ENCODE results near the gene KANK4.
"Not testable (repeated sequence)": the region's sequence is repeated elsewhere in the genome, so short reads cannot be mapped to it uniquely, and the experiment has no call there.

Gene KANK4

GRCh38 chr1:62221171-62221570, 98.1 kb downstream of the KANK4 start:
- no peak for DNase-seq (ENCODE audit: extremely low spot score)
- TF ChIP-seq CTCF (IDR thresholded peaks at IDR 0.05; ENCODE audit: control extremely low read depth, extremely low read depth, low read depth, missing control alignments), result no peak
- ChIA-PET CTCF (no interaction called here), POLR2A (interaction anchor here (0.6 kb wide), 1 partner anchor 618 kb away, joined by 3 read pairs; no protein-coding TSS in a partner anchor)

GRCh38 chr1:62220456-62220855, 98.8 kb downstream of the KANK4 start:
- CTCF ChIA-PET; POLR2A ChIA-PET; DNase-seq (ENCODE audit: extremely low spot score): not testable (repeated sequence)

GRCh38 chr1:62218604-62219003, 100.6 kb downstream of the KANK4 start:
- TF ChIP-seq CTCF (IDR thresholded peaks at IDR 0.05; ENCODE audit: control extremely low read depth, extremely low read depth, low read depth, missing control alignments), result no peak
- CTCF ChIA-PET, result no interaction called here
- POLR2A ChIA-PET, result no interaction called here

GRCh38 chr1:62213075-62213914, 105.9 kb downstream of the KANK4 start:
- ChIA-PET POLR2A (no interaction called here), CTCF (no interaction called here)

More at GRCh38 chr1:62218604-62219003, 100.6 kb downstream of the KANK4 start:
- no peak for DNase-seq (ENCODE audit: extremely low spot score)

GRCh38 chr1:62212411-62212810, 106.8 kb downstream of the KANK4 start:
- no peak for DNase-seq (ENCODE audit: extremely low spot score)
- CTCF ChIA-PET, result no interaction called here
- no peak for TF ChIP-seq CTCF (IDR thresholded peaks at IDR 0.05; ENCODE audit: control extremely low read depth, extremely low read depth, low read depth, missing control alignments)
- POLR2A ChIA-PET, result no interaction called here

More at GRCh38 chr1:62213075-62213914, 105.9 kb downstream of the KANK4 start:
- DNase-seq (ENCODE audit: extremely low spot score), result no peak
- TF ChIP-seq CTCF (IDR thresholded peaks at IDR 0.05; ENCODE audit: control extremely low read depth, extremely low read depth, low read depth, missing control alignments), result no peak

GRCh38 chr1:62210960-62211359, 108.3 kb downstream of the KANK4 start:
- no peak for DNase-seq (ENCODE audit: extremely low spot score)
- ChIA-PET POLR2A (no interaction called here), CTCF (no interaction called here)
- no peak for TF ChIP-seq CTCF (IDR thresholded peaks at IDR 0.05; ENCODE audit: control extremely low read depth, extremely low read depth, low read depth, missing control alignments)

- POLR2A ChIA-PET, result no interaction called here
- no peak for TF ChIP-seq CTCF (IDR thresholded peaks at IDR 0.05; ENCODE audit: control extremely low read depth, extremely low read depth, low read depth, missing control alignments)
- CTCF ChIA-PET, result no interaction called here
- DNase-seq (ENCODE audit: extremely low spot score), result no peak
These were observed 109.2 kb downstream of the KANK4 start for GRCh38 chr1:62209931-62210595.
